Upper lobe of left lung (tissue), 4 donors: ENCODE results near the gene PEF1.

ENCODE experiments used
- POLR2A ChIP-seq, 4 donors: fragments of 450-650 bp; IDR thresholded peaks; one replicate each; pipeline ENCODE4 v1.5.1; 2016 to 2017; ENCODE audit warnings: antibody characterized with exemption in 4 of 4, mild to moderate bottlenecking in 2 of 4
- TF ChIP-seq, protein P1 (sequence below), 6 experiments: fragments of 450-650 bp in 4 of 6; fragments of 200-600 bp in 2 of 6; sonication (generic) in 2 of 6; IDR thresholded peaks; one replicate each; pipeline ENCODE4 v1.5.1; 2016 to 2019; ENCODE audit warnings: antibody characterized with exemption in 6 of 6

- TF ChIP-seq, protein P1, sequence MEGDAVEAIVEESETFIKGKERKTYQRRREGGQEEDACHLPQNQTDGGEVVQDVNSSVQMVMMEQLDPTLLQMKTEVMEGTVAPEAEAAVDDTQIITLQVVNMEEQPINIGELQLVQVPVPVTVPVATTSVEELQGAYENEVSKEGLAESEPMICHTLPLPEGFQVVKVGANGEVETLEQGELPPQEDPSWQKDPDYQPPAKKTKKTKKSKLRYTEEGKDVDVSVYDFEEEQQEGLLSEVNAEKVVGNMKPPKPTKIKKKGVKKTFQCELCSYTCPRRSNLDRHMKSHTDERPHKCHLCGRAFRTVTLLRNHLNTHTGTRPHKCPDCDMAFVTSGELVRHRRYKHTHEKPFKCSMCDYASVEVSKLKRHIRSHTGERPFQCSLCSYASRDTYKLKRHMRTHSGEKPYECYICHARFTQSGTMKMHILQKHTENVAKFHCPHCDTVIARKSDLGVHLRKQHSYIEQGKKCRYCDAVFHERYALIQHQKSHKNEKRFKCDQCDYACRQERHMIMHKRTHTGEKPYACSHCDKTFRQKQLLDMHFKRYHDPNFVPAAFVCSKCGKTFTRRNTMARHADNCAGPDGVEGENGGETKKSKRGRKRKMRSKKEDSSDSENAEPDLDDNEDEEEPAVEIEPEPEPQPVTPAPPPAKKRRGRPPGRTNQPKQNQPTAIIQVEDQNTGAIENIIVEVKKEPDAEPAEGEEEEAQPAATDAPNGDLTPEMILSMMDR (IDR thresholded peaks at IDR 0.05), result no peak
- no peak for TF ChIP-seq POLR2A (IDR thresholded peaks at IDR 0.05)
Measured at GRCh38 chr1:31672986-31673385, 28.3 kb upstream of the PEF1 start.
